GM21360 (cell line): ENCODE data around the gene MLEC.

ENCODE experiments used
- ATAC-seq: cut with Tn5 transposase; IDR thresholded peaks from one replicate; pipeline ENCODE4 v1.9.1; 2021; ENCODE audit warnings: mild to moderate bottlenecking, moderate library complexity; ENCODE audit not compliant: unreplicated experiment

Gene MLEC

GRCh38 chr12:120690978-120691377 is 4.0 kb downstream of the MLEC start:
- no peak for ATAC-seq

- no peak for ATAC-seq
Measured at GRCh38 chr12:120692524-120693033, 5.6 kb downstream of the MLEC start.

- no peak for ATAC-seq
Measured at GRCh38 chr12:120693848-120694247, 6.9 kb downstream of the MLEC start.

- ATAC-seq, result no peak
Measured at GRCh38 chr12:120696626-120697025, 9.7 kb downstream of the MLEC start.

GRCh38 chr12:120697344-120697743 is 10.4 kb downstream of the MLEC start:
- no peak for ATAC-seq

GRCh38 chr12:120698665-120699064 is 11.7 kb downstream of the MLEC start:
- ATAC-seq, result no peak

GRCh38 chr12:120699553-120699952 is 12.6 kb downstream of the MLEC start:
- no peak for ATAC-seq

GRCh38 chr12:120700886-120701285 is 13.9 kb downstream of the MLEC start:
- no peak for ATAC-seq

GRCh38 chr12:120702637-120703036 is 15.7 kb downstream of the MLEC start:
- no peak for ATAC-seq

GRCh38 chr12:120703311-120703942 is 16.5 kb downstream of the MLEC start:
- ATAC-seq, result no peak

GRCh38 chr12:120705618-120706017 is 18.7 kb downstream of the MLEC start:
- no peak for ATAC-seq

- no peak for ATAC-seq
Measured at GRCh38 chr12:120706029-120706428, 19.1 kb downstream of the MLEC start.

GRCh38 chr12:120708651-120709050 is 21.7 kb downstream of the MLEC start:
- ATAC-seq, result no peak

- peak; percentile 49 for ATAC-seq
Measured at GRCh38 chr12:120710031-120710804, 23.3 kb downstream of the MLEC start, which contains the start of gene UNC119B. Gene UNC119B, plus strand, starts transcription at chr12:120710458. Its CDS starts 17 bp downstream, at chr12:120710475.

- ATAC-seq, result peak; percentile 25
Measured at GRCh38 chr12:120710805-120711296, 23.9 kb downstream of the MLEC start.

- no peak for ATAC-seq
Measured at GRCh38 chr12:120711411-120711810, 24.5 kb downstream of the MLEC start.

- ATAC-seq, result no peak
Measured at GRCh38 chr12:120712610-120713009, 25.7 kb downstream of the MLEC start.

- ATAC-seq, result peak; percentile 50
Measured at GRCh38 chr12:120713861-120714482, 27.0 kb downstream of the MLEC start.

GRCh38 chr12:120718055-120718454 is 31.1 kb downstream of the MLEC start:
- ATAC-seq, result no peak

- no peak for ATAC-seq
Measured at GRCh38 chr12:120719072-120719471, 32.1 kb downstream of the MLEC start.

GRCh38 chr12:120719496-120720233 is 32.7 kb downstream of the MLEC start:
- no peak for ATAC-seq
